Muscle layer of duodenum (tissue), 2 donors: Measurements from ENCODE around the gene NFE2L3.

Experiments used
- H3K27ac ChIP-seq: one replicate; pipeline ENCODE4 v1.7.0; 2013; ENCODE audit warnings: mild to moderate bottlenecking, low read length
- H3K27me3 ChIP-seq: one replicate; pipeline ENCODE4 v1.7.0; 2013; ENCODE audit warnings: low read depth, mild to moderate bottlenecking, control low read depth, low read length
- H3K36me3 ChIP-seq, 2 donors: one replicate each; pipeline ENCODE4 v1.7.0; 2013; ENCODE audit warnings: low read length in 2 of 2, control low read depth in 1 of 2, mild to moderate bottlenecking in 1 of 2; ENCODE audit not compliant: insufficient read depth in 2 of 2, control insufficient read depth in 1 of 2
- H3K4me1 ChIP-seq, 2 donors: one replicate each; pipeline ENCODE4 v1.7.0; 2013; ENCODE audit warnings: low read length in 2 of 2, mild to moderate bottlenecking in 2 of 2, control low read depth in 1 of 2, moderate library complexity in 1 of 2; ENCODE audit not compliant: insufficient read depth in 2 of 2, control insufficient read depth in 1 of 2
- H3K4me3 ChIP-seq, 2 donors: one replicate each; pipeline ENCODE4 v1.7.0; 2013; ENCODE audit warnings: low read length in 2 of 2, low read depth in 1 of 2, mild to moderate bottlenecking in 1 of 2
- H3K9me3 ChIP-seq, 2 donors: one replicate each; pipeline ENCODE4 v1.7.0; 2013; ENCODE audit warnings: low read length in 2 of 2, control low read depth in 1 of 2, mild to moderate bottlenecking in 1 of 2; ENCODE audit not compliant: control insufficient read depth in 1 of 2
- donor health status: healthy.

The NFE2L3 gene

GRCh38 chr7:26212921-26213718 is 61.1 kb downstream of the NFE2L3 start:
- H3K9me3 ChIP-seq = no peaks in the 10 kb centered on the region
- no peaks in the 10 kb centered on the region for H3K4me1 ChIP-seq
- no peaks in the 10 kb centered on the region for H3K27me3 ChIP-seq
- H3K4me3 ChIP-seq = no peak overlapping the region
- H3K36me3 ChIP-seq = peaks cover 26 to 36% of the 10 kb centered on the region in 2 donors
- no peak overlapping the region for H3K27ac ChIP-seq

GRCh38 chr7:26213807-26214515 is 62.0 kb downstream of the NFE2L3 start:
- H3K9me3 ChIP-seq = no peaks in the 10 kb centered on the region
- no peak overlapping the region for H3K4me3 ChIP-seq
- H3K27me3 ChIP-seq = no peaks in the 10 kb centered on the region
- H3K4me1 ChIP-seq = no peaks in the 10 kb centered on the region
- no peak overlapping the region for H3K27ac ChIP-seq
- peaks cover 26 to 34% of the 10 kb centered on the region in 2 donors for H3K36me3 ChIP-seq

- peaks cover 7 to 15% of the 10 kb centered on the region in 2 donors for H3K36me3 ChIP-seq
These were observed 64.1 kb downstream of the NFE2L3 start for GRCh38 chr7:26216049-26216448.

GRCh38 chr7:26224359-26224758 is 72.4 kb downstream of the NFE2L3 start:
- H3K36me3 ChIP-seq = no peaks in the 10 kb centered on the region
- no peaks in the 10 kb centered on the region for H3K9me3 ChIP-seq
- no peak overlapping the region for H3K4me3 ChIP-seq
- no peaks in the 10 kb centered on the region for H3K4me1 ChIP-seq
- no peaks in the 10 kb centered on the region for H3K27me3 ChIP-seq
- H3K27ac ChIP-seq = no peak overlapping the region

More at GRCh38 chr7:26216049-26216448, 64.1 kb downstream of the NFE2L3 start:
- H3K4me3 ChIP-seq = no peak overlapping the region
- H3K9me3 ChIP-seq = no peaks in the 10 kb centered on the region
- no peak overlapping the region for H3K27ac ChIP-seq
- H3K4me1 ChIP-seq = no peaks in the 10 kb centered on the region
- H3K27me3 ChIP-seq = no peaks in the 10 kb centered on the region

- no peaks in the 10 kb centered on the region for H3K36me3 ChIP-seq
- no peak overlapping the region for H3K27ac ChIP-seq
- no peak overlapping the region for H3K4me3 ChIP-seq
- no peaks in the 10 kb centered on the region for H3K27me3 ChIP-seq
- H3K9me3 ChIP-seq = no peaks in the 10 kb centered on the region
- no peaks in the 10 kb centered on the region for H3K4me1 ChIP-seq
These were observed 76.0 kb downstream of the NFE2L3 start for GRCh38 chr7:26227987-26228386.

- no peaks in the 10 kb centered on the region for H3K9me3 ChIP-seq
- H3K36me3 ChIP-seq = no peaks in the 10 kb centered on the region
- H3K27me3 ChIP-seq = no peaks in the 10 kb centered on the region
- no peak overlapping the region for H3K4me3 ChIP-seq
- no peaks in the 10 kb centered on the region for H3K4me1 ChIP-seq
- no peak overlapping the region for H3K27ac ChIP-seq
These were observed 82.0 kb downstream of the NFE2L3 start for GRCh38 chr7:26233902-26234511.
